Measurements from ENCODE around the gene FGF22.

The FGF22 gene

DNA sequence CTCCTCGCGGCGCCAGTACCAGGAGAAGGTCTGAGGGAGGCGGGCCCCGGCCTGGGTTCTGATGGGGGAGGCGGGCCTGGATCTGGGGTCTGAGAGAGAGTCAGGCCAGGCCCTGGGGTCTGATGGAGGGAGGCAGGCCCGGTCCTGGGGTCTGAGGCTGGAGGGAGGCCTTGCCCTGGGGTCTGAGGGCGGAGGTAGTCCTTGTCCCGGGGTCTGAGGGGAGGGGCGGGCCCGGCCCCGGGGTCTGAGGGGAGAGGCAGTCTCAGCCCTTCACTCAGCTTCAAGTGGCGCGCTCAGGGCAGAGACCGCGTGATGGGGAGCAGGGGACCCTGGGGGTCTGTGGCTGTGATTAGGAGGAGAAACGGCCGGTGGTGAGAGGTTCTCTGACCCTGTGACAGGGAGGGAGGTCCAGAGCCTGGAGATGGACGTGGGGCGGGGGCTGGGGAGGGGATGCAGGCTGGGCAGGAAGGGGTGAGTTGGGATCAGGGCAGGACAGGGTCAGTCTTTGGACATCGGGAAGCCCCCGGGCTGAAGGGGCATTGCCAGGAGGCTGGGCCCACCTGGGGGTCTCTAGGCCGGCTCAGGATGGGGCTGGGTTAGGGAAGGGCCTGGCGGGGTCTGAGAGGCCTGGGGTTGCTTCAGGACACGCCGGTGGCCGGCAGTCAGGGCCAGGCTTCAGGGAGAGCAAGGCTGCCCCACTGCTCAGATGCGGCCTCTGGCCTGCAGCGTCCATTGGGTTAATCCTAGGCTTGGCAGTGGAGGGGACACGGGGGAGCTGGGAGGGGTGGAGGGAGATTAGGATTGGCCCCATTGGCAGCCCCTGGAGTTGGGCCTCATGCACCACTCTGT lies 31.3 kb upstream of the FGF22 start:
- TF ChIP-seq, protein P1, sequence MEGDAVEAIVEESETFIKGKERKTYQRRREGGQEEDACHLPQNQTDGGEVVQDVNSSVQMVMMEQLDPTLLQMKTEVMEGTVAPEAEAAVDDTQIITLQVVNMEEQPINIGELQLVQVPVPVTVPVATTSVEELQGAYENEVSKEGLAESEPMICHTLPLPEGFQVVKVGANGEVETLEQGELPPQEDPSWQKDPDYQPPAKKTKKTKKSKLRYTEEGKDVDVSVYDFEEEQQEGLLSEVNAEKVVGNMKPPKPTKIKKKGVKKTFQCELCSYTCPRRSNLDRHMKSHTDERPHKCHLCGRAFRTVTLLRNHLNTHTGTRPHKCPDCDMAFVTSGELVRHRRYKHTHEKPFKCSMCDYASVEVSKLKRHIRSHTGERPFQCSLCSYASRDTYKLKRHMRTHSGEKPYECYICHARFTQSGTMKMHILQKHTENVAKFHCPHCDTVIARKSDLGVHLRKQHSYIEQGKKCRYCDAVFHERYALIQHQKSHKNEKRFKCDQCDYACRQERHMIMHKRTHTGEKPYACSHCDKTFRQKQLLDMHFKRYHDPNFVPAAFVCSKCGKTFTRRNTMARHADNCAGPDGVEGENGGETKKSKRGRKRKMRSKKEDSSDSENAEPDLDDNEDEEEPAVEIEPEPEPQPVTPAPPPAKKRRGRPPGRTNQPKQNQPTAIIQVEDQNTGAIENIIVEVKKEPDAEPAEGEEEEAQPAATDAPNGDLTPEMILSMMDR (IDR thresholded peaks at IDR 0.05; ENCODE audit: borderline replicate concordance, insufficient read depth, low read depth, low read length), result no peak
- H3K4me3 ChIP-seq (ENCODE audit: low read depth, low read length), result no peak overlapping the region

DNA sequence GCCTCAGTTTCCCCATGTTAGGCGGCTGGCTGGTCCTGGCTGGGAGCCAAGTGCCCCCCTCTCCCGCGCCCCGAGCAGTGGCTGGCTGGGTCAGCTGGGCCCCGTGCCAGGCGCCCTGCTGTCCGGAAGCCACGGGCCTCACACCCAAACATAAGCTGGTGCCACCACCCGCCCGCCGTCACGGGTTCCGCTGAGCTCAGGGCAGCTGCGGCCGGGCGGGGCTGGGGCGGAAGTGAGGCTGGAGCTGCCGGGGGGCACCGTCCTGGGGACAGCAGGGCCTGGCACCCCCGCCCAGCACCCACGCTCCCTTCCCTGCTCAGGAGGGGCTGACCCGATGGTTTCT lies 30.7 kb upstream of the FGF22 start:
- no peak overlapping the region for H3K4me3 ChIP-seq (ENCODE audit: low read depth, low read length)
- TF ChIP-seq, protein P1 (IDR thresholded peaks at IDR 0.05; ENCODE audit: borderline replicate concordance, insufficient read depth, low read depth, low read length), result no peak

DNA sequence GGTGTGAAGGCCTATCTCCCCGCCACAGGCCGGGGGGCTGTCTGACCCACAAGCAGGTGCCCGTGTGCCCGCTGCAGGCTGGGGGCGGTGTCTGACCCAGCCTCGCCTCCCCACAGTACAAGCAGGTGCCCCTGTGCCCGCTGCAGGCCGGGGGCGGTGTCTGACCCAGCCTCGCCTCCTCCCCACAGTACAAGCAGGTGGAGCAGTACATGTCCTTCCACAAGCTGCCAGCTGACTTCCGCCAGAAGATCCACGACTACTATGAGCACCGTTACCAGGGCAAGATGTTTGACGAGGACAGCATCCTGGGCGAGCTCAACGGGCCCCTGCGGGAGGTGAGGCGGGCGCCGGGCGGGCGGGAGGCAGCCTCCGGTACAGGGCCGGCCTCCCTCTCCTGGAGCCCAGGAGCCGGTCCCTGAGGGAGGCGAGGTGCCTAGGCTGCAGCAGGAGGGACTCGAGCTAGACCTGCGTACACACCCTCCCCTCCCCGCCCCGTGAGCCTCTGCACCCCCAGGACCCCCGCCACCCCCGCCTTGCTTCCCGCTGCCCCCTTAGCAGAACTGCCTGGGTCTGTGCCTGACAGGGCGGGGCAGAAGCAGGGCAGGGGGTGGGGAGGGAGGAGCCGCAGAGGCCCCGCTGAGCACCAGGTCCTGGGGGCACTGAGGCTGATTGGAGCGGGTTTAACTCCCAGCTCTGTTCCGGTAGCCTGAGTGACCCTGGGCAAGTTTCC lies 29.4 kb upstream of the FGF22 start:
- TF ChIP-seq, protein P1 (IDR thresholded peaks at IDR 0.05; ENCODE audit: borderline replicate concordance, insufficient read depth, low read depth, low read length), result no peak
- H3K4me3 ChIP-seq (ENCODE audit: low read depth, low read length), result peak overlapping the region; percentile 52

DNA sequence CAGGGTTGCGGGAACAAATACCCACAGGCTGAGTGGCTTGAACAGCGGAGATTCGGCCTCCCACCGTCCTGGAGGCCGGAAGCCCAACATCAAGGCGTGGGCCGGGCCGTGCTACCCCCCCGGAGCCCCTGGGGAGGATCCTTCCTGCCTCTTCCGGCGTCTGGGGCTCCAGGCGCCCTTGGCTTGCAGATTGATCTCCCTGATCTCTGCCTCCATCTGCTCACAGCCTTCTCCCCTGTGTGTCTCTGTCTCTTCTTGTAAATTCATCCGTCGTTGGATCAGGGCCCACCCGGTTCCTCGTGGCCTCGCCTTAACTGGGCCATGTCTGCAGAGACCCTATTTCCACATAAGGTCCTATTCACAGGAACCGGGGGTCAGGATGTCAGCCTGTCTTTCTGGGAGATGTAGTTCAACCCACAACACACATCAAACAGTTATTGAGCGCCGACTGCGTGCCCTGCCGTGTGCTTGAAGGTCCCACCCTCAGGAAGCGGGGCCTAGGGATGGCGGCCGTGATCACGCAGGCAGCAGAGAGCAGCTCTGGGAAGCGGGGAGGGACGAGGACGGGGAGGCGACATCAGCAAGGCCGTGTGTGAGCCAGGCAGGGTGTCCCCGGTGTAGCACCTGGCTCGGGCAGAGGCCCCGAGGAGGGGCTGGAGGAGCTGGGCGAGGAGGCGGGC lies 28.7 kb upstream of the FGF22 start:
- TF ChIP-seq, protein P1 (IDR thresholded peaks at IDR 0.05; ENCODE audit: borderline replicate concordance, insufficient read depth, low read depth, low read length), result no peak
- H3K4me3 ChIP-seq (ENCODE audit: low read depth, low read length), result peak overlapping the region; percentile 52

DNA sequence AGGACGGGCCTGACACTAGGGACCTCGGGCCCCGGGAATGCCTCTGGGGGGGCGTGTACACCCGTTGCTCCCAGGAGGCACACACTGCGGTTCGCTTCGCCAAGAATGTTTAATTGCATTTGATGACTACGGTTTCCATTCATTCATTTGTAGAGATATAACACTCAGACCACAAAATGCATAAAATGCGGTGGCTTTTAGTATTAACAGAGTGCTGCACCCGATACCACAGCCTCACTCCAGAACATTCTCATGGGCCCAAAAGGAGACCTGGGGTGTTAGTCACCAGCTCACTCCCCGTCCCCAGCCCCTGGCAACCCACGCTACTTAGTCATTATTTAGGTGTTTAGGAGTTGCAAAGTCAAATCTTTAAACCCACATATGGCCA lies 28.2 kb upstream of the FGF22 start:
- peak overlapping the region; percentile 52 for H3K4me3 ChIP-seq (ENCODE audit: low read depth, low read length)

DNA sequence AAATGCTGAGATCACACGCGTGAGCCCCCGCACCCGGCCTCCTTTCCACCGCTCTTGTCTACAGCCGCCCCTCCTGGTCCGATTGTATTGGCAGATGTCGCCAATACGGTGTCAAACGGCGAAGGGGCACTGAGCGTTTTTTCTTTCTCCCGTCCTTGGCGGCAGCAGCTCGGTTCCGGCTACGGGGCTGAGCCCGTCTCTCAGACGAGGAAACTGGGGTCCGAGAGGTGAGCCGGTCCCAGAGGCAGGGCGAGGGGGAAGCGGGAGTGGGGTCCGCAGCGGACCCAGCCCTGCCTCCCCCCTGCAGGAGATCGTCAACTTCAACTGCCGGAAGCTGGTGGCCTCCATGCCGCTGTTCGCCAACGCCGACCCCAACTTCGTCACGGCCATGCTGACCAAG lies 26.7 kb upstream of the FGF22 start:
- no peak overlapping the region for H3K4me3 ChIP-seq (ENCODE audit: low read depth, low read length)
- TF ChIP-seq, protein P1 (IDR thresholded peaks at IDR 0.05; ENCODE audit: borderline replicate concordance, insufficient read depth, low read depth, low read length), result no peak

More for the DNA sequence above, 28.2 kb upstream of the FGF22 start:
- TF ChIP-seq, protein P1 (IDR thresholded peaks at IDR 0.05; ENCODE audit: borderline replicate concordance, insufficient read depth, low read depth, low read length), result no peak
